AG20443 (cell line): ENCODE data around the gene CDKL1.

Experiments used
- DNase-seq: peaks from one replicate; pipeline ENCODE4 v3.0.0; 2012; ENCODE audit warnings: low spot score, mixed read lengths

CDKL1 gene

GRCh38 chr14:50396631-50397389 is at the start of gene CDKL1:
Gene CDKL1 (minus strand): TSS chr14:50396881. CDS start chr14:50395868, 1,013 bp downstream.
- DNase-seq: peak; percentile 89

- DNase-seq: no peak
These were observed 37.8 kb upstream of the CDKL1 start for GRCh38 chr14:50434528-50434927.

- no peak for DNase-seq
These were observed 35.5 kb upstream of the CDKL1 start for GRCh38 chr14:50432131-50432530.

GRCh38 chr14:50425816-50426215 is 29.1 kb upstream of the CDKL1 start:
- peak; percentile 38 for DNase-seq

GRCh38 chr14:50425105-50425504 is 28.4 kb upstream of the CDKL1 start:
- no peak for DNase-seq

GRCh38 chr14:50423529-50423928 is 26.8 kb upstream of the CDKL1 start:
- DNase-seq: no peak

- DNase-seq: no peak
These were observed 24.8 kb upstream of the CDKL1 start for GRCh38 chr14:50421499-50421898.

GRCh38 chr14:50417853-50418252 is 21.2 kb upstream of the CDKL1 start:
- DNase-seq: peak; percentile 53

GRCh38 chr14:50410921-50411320 is 14.2 kb upstream of the CDKL1 start:
- DNase-seq: peak; percentile 54

GRCh38 chr14:50410071-50410470 is 13.4 kb upstream of the CDKL1 start:
- no peak for DNase-seq

GRCh38 chr14:50407111-50407812 is 10.6 kb upstream of the CDKL1 start:
- DNase-seq: peak; percentile 20

- no peak for DNase-seq
These were observed 6.7 kb upstream of the CDKL1 start for GRCh38 chr14:50403419-50403818.

GRCh38 chr14:50402965-50403364 is 6.3 kb upstream of the CDKL1 start:
- no peak for DNase-seq

GRCh38 chr14:50400461-50400860 is 3.8 kb upstream of the CDKL1 start:
- no peak for DNase-seq

- no peak for DNase-seq
These were observed 2.8 kb upstream of the CDKL1 start for GRCh38 chr14:50399251-50400032.

- no peak for DNase-seq
These were observed 1.5 kb upstream of the CDKL1 start for GRCh38 chr14:50398189-50398580.

GRCh38 chr14:50397390-50398188 is 908 bp upstream of the CDKL1 start:
- peak; percentile 23 for DNase-seq

- DNase-seq: no peak
These were observed 1.2 kb downstream of the CDKL1 start for GRCh38 chr14:50395448-50395847.

- DNase-seq: no peak
These were observed 2.0 kb downstream of the CDKL1 start for GRCh38 chr14:50394713-50395112.

GRCh38 chr14:50389668-50390441 is 6.8 kb downstream of the CDKL1 start:
- DNase-seq: no peak
